GM23338 (cell line): ENCODE data around the gene ALG14.

Source experiments
- EZH2 ChIP-seq: fragments of 200-600 bp; sonication (generic); IDR thresholded peaks from one replicate; pipeline ENCODE4 v1.8.0; 2017; ENCODE audit warnings: antibody characterized with exemption, mild to moderate bottlenecking, low read depth; ENCODE audit not compliant: unreplicated experiment
- EZH2phosphoT487 ChIP-seq: fragments of 200-600 bp; sonication (generic); IDR thresholded peaks from one replicate; pipeline ENCODE4 v1.8.1; 2018; ENCODE audit warnings: antibody characterized with exemption; ENCODE audit not compliant: unreplicated experiment
- NANOG ChIP-seq: IDR thresholded peaks from 2 replicates; pipeline ENCODE4 v1.6.1; 2016; ENCODE audit warnings: antibody characterized with exemption, borderline replicate concordance
- POLR2AphosphoS5 ChIP-seq: IDR thresholded peaks from 2 replicates; pipeline ENCODE4 v1.6.1; 2016; ENCODE audit warnings: antibody characterized with exemption, low read depth
- TF ChIP-seq, protein P1 (sequence below): IDR thresholded peaks from one replicate; pipeline ENCODE4 v1.6.1; 2018; ENCODE audit warnings: antibody characterized with exemption; ENCODE audit not compliant: unreplicated experiment
- TF ChIP-seq, protein P2 (sequence below), 2 experiments: fragments of 200-600 bp in 1 of 2; sonication (generic) in 1 of 2; conservative IDR thresholded peaks; 2 replicates each; pipeline versions ENCODE4 v1.5.1 to v1.6.1; 2016 to 2017; ENCODE audit warnings: antibody characterized with exemption in 2 of 2, low read depth in 2 of 2, mild to moderate bottlenecking in 2 of 2, moderate library complexity in 1 of 2

DNA sequence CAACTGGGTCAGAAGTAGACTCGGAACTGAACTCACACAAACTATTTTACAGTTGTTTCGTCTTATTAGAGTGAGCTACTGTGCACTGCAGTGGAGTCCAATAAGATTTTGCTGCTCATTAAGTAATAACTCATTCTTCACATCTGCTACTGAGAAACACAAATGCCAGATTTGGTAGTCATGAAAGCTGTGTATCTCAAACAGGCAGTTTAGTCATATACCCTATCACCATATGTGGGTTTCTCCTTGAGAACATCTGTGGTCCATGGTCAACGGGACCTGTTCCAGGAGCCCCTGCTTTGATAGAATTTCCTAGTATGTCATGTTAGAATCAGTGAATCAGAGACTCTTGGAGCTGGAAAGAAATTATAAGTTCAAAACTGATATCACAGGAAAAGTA is 60.4 kb downstream of the ALG14 start:
- TF ChIP-seq EZH2, result no peak
- TF ChIP-seq, protein P1, sequence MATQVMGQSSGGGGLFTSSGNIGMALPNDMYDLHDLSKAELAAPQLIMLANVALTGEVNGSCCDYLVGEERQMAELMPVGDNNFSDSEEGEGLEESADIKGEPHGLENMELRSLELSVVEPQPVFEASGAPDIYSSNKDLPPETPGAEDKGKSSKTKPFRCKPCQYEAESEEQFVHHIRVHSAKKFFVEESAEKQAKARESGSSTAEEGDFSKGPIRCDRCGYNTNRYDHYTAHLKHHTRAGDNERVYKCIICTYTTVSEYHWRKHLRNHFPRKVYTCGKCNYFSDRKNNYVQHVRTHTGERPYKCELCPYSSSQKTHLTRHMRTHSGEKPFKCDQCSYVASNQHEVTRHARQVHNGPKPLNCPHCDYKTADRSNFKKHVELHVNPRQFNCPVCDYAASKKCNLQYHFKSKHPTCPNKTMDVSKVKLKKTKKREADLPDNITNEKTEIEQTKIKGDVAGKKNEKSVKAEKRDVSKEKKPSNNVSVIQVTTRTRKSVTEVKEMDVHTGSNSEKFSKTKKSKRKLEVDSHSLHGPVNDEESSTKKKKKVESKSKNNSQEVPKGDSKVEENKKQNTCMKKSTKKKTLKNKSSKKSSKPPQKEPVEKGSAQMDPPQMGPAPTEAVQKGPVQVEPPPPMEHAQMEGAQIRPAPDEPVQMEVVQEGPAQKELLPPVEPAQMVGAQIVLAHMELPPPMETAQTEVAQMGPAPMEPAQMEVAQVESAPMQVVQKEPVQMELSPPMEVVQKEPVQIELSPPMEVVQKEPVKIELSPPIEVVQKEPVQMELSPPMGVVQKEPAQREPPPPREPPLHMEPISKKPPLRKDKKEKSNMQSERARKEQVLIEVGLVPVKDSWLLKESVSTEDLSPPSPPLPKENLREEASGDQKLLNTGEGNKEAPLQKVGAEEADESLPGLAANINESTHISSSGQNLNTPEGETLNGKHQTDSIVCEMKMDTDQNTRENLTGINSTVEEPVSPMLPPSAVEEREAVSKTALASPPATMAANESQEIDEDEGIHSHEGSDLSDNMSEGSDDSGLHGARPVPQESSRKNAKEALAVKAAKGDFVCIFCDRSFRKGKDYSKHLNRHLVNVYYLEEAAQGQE, result no peak
- TF ChIP-seq, protein P2, sequence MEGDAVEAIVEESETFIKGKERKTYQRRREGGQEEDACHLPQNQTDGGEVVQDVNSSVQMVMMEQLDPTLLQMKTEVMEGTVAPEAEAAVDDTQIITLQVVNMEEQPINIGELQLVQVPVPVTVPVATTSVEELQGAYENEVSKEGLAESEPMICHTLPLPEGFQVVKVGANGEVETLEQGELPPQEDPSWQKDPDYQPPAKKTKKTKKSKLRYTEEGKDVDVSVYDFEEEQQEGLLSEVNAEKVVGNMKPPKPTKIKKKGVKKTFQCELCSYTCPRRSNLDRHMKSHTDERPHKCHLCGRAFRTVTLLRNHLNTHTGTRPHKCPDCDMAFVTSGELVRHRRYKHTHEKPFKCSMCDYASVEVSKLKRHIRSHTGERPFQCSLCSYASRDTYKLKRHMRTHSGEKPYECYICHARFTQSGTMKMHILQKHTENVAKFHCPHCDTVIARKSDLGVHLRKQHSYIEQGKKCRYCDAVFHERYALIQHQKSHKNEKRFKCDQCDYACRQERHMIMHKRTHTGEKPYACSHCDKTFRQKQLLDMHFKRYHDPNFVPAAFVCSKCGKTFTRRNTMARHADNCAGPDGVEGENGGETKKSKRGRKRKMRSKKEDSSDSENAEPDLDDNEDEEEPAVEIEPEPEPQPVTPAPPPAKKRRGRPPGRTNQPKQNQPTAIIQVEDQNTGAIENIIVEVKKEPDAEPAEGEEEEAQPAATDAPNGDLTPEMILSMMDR (conservative IDR thresholded peaks at IDR 0.05; ENCODE audit: low read depth in 2 of 2), result no peak
- no peak for TF ChIP-seq POLR2AphosphoS5
- no peak for TF ChIP-seq NANOG
- TF ChIP-seq EZH2phosphoT487, result no peak
